ENCODE results near the gene TTC7B.

TTC7B gene

GRCh38 chr14:90703841-90704737 lies 112.1 kb downstream of the TTC7B start:
- TF ChIP-seq CTCF (IDR thresholded peaks at IDR 0.05): no peak

- TF ChIP-seq CTCF (IDR thresholded peaks at IDR 0.05): no peak
Measured at GRCh38 chr14:90700933-90701776, 115.1 kb downstream of the TTC7B start.

- no peak for TF ChIP-seq CTCF (IDR thresholded peaks at IDR 0.05)
Measured at GRCh38 chr14:90699016-90699415, 117.2 kb downstream of the TTC7B start.

- TF ChIP-seq CTCF (IDR thresholded peaks at IDR 0.05): no peak
Measured at GRCh38 chr14:90698379-90698869, 117.8 kb downstream of the TTC7B start.

- TF ChIP-seq CTCF (IDR thresholded peaks at IDR 0.05): peak; percentile 88
Measured at GRCh38 chr14:90697577-90698206, 118.5 kb downstream of the TTC7B start.

GRCh38 chr14:90697132-90697531 lies 119.1 kb downstream of the TTC7B start:
- TF ChIP-seq CTCF (IDR thresholded peaks at IDR 0.05): no peak

GRCh38 chr14:90696720-90697119 lies 119.5 kb downstream of the TTC7B start:
- TF ChIP-seq CTCF (IDR thresholded peaks at IDR 0.05): no peak

Data from LNCAP (cell line).